Right atrium auricular region (tissue), 2 donors: ENCODE measurements around the gene UBE2R2. TPM values are rescaled to one million over a fixed set of nuclear protein-coding genes. Genes with fewer than 3 reads are reported as not detected.
"Not testable (repeated sequence)": the region's sequence is repeated elsewhere in the genome, so short reads cannot be mapped to it uniquely, and the experiment has no call there.

ENCODE experiments used
- DNase-seq: peaks from one replicate; pipeline ENCODE4 v3.0.0-alpha.2; 2019; ENCODE audit warnings: low spot score
- H3K27ac ChIP-seq, 2 donors: fragments of 200-600 bp; sonication (generic); 1 replicate in 1 of 2; 2 replicates in 1 of 2; pipeline ENCODE4 v1.5.1; 2016 to 2019
- H3K27me3 ChIP-seq, 2 donors: fragments of 200-600 bp; sonication (generic); one replicate each; pipeline versions ENCODE4 v1.5.1 to v1.6.0; 2017 to 2019
- H3K36me3 ChIP-seq: fragments of 200-600 bp; sonication (generic); one replicate; pipeline ENCODE4 v1.5.1; 2016
- H3K4me1 ChIP-seq, 2 donors: fragments of 200-600 bp; sonication (generic); one replicate each; pipeline versions ENCODE4 v1.5.1 to v1.6.0; 2017 to 2019
- H3K4me3 ChIP-seq, 2 donors: fragments of 200-600 bp; sonication (generic); 1 replicate in 1 of 2; 2 replicates in 1 of 2; pipeline ENCODE4 v1.5.1; 2017 to 2019; ENCODE audit warnings: mild to moderate bottlenecking in 1 of 2, moderate library complexity in 1 of 2
- H3K9me3 ChIP-seq, 2 donors: fragments of 200-600 bp; sonication (generic); one replicate each; pipeline ENCODE4 v1.5.1; 2019
- CTCF ChIP-seq, 2 donors: fragments of 200-600 bp; sonication (generic); IDR thresholded peaks; one replicate each; pipeline ENCODE4 v1.5.1; 2019; ENCODE audit warnings: antibody characterized with exemption in 2 of 2
- total RNA-seq, 2 donors: library from RNA; depleted of rRNA; stranded (reverse); fragments of >200 nt; gene quantifications; one replicate each; pipeline ENCODE4 v1.1.0, GENCODE V29; 2016

UBE2R2 gene
- total RNA-seq, 2 donors from 2014 or later = 26.6 to 29.0 TPM

- no peak for TF ChIP-seq CTCF (IDR thresholded peaks at IDR 0.05)
- H3K36me3 ChIP-seq = no peaks in the 10 kb centered on the region
- no peak overlapping the region for H3K27ac ChIP-seq
Observed at GRCh38 chr9:33861917-33862453, 45.0 kb downstream of the UBE2R2 start.

GRCh38 chr9:33863027-33863426 lies 46.1 kb downstream of the UBE2R2 start:
- DNase-seq, H3K4me3 ChIP-seq, H3K9me3 ChIP-seq, H3K27me3 ChIP-seq, H3K36me3 ChIP-seq, H3K27ac ChIP-seq: not testable (repeated sequence)
- H3K4me1 ChIP-seq = peaks cover 0 to 24% of the 10 kb centered on the region in 2 donors

More at GRCh38 chr9:33861917-33862453, 45.0 kb downstream of the UBE2R2 start:
- H3K27me3 ChIP-seq = no peaks in the 10 kb centered on the region
- no peaks in the 10 kb centered on the region for H3K9me3 ChIP-seq
- no peak overlapping the region for H3K4me3 ChIP-seq
- no peak for DNase-seq
- peaks cover 0 to 17% of the 10 kb centered on the region in 2 donors for H3K4me1 ChIP-seq

- peak; percentile 79 for DNase-seq
- H3K4me1 ChIP-seq = peaks cover 0 to 32% of the 10 kb centered on the region in 2 donors
- no peaks in the 10 kb centered on the region for H3K27me3 ChIP-seq
- no peaks in the 10 kb centered on the region for H3K36me3 ChIP-seq
- H3K9me3 ChIP-seq = no peaks in the 10 kb centered on the region
- peak overlapping the region in 1 of 2 donors; percentile 1 for H3K4me3 ChIP-seq
- TF ChIP-seq CTCF (IDR thresholded peaks at IDR 0.05) = no peak
- H3K27ac ChIP-seq = peak overlapping the region; percentile 58 to 66
Observed at GRCh38 chr9:33867747-33868439, 50.9 kb downstream of the UBE2R2 start.

GRCh38 chr9:33868440-33868973 lies 51.5 kb downstream of the UBE2R2 start:
- Histone ChIP-seq H3K9me3 (no peaks in the 10 kb centered on the region), H3K36me3 (no peaks in the 10 kb centered on the region), H3K4me3 (peak overlapping the region in 1 of 2 donors; percentile 1), H3K27me3 (no peaks in the 10 kb centered on the region), H3K27ac (peak overlapping the region; percentile 32 to 66), H3K4me1 (peaks cover 0 to 32% of the 10 kb centered on the region in 2 donors)
- DNase-seq = no peak
- no peak for TF ChIP-seq CTCF (IDR thresholded peaks at IDR 0.05)

- peaks cover 0 to 32% of the 10 kb centered on the region in 2 donors for H3K4me1 ChIP-seq
- H3K4me3 ChIP-seq, H3K27ac ChIP-seq, DNase-seq, H3K27me3 ChIP-seq, H3K36me3 ChIP-seq, H3K9me3 ChIP-seq: not testable (repeated sequence)
Observed at GRCh38 chr9:33869243-33869642, 52.3 kb downstream of the UBE2R2 start.

- H3K36me3 ChIP-seq = no peaks in the 10 kb centered on the region
- H3K27me3 ChIP-seq = no peaks in the 10 kb centered on the region
- H3K4me3 ChIP-seq = no peak overlapping the region
- H3K27ac ChIP-seq = no peak overlapping the region
- TF ChIP-seq CTCF (IDR thresholded peaks at IDR 0.05) = no peak
- H3K9me3 ChIP-seq = no peaks in the 10 kb centered on the region
- peaks cover 0 to 4% of the 10 kb centered on the region in 2 donors for H3K4me1 ChIP-seq
- DNase-seq = no peak
Observed at GRCh38 chr9:33877727-33878489, 60.9 kb downstream of the UBE2R2 start.
